GM12878 (cell line): ENCODE data around the gene IER5. TPM values are rescaled to one million over a fixed set of nuclear protein-coding genes. Genes with fewer than 3 reads are reported as not detected.

Experiments used
- BMI1 ChIP-seq: fragments of 450-650 bp; IDR thresholded peaks from 2 replicates; pipeline ENCODE4 v1.6.1; 2016; ENCODE audit warnings: mild to moderate bottlenecking, moderate library complexity, borderline replicate concordance
- CBX5 ChIP-seq: sonication (generic); IDR thresholded peaks from 2 replicates; pipeline ENCODE4 v1.6.1; 2016; ENCODE audit warnings: low read depth, moderate library complexity, mild to moderate bottlenecking, inconsistent platforms
- CREB1 ChIP-seq: IDR thresholded peaks from 2 replicates; pipeline ENCODE4 v1.6.1; 2012; ENCODE audit warnings: low read depth, mild to moderate bottlenecking, inconsistent platforms
- HDGF ChIP-seq: fragments of 450-650 bp; IDR thresholded peaks from 2 replicates; pipeline ENCODE4 v1.6.1; 2016; ENCODE audit warnings: antibody characterized with exemption
- IKZF2 ChIP-seq, 2 experiments: fragments of 450-650 bp; IDR thresholded peaks; 2 replicates each; pipeline ENCODE4 v1.6.1; 2017; ENCODE audit warnings: mild to moderate bottlenecking in 2 of 2, moderate library complexity in 2 of 2
- MEF2B ChIP-seq: fragments of 450-650 bp; IDR thresholded peaks from 2 replicates; pipeline ENCODE4 v1.6.1; 2018; ENCODE audit warnings: mild to moderate bottlenecking, moderate library complexity; ENCODE audit not compliant: partially characterized antibody, poor library complexity, severe bottlenecking
- MLLT1 ChIP-seq: fragments of 450-650 bp; IDR thresholded peaks from 2 replicates; pipeline ENCODE4 v1.6.1; 2016; ENCODE audit warnings: mild to moderate bottlenecking
- MYC ChIP-seq: IDR thresholded peaks from 2 replicates; pipeline ENCODE4 v1.6.1; 2011; ENCODE audit warnings: mild to moderate bottlenecking, low read length, moderate library complexity, inconsistent platforms; ENCODE audit not compliant: insufficient read depth, insufficient replicate concordance, insufficient read length, severe bottlenecking
- NRF1 ChIP-seq: conservative IDR thresholded peaks from 2 replicates; pipeline ENCODE4 v1.6.1; 2011; ENCODE audit warnings: mild to moderate bottlenecking, low read depth, low read length, improper control_type of control experiment
- RELA ChIP-seq: fragments of 450-650 bp; IDR thresholded peaks from 2 replicates; pipeline ENCODE4 v1.8.0; 2014; ENCODE audit warnings: borderline replicate concordance; ENCODE audit not compliant: partially characterized antibody
- RFX5 ChIP-seq: IDR thresholded peaks from 2 replicates; pipeline ENCODE4 v1.6.1; 2011; ENCODE audit warnings: low read depth, low read length, improper control_type of control experiment
- SMAD5 ChIP-seq: IDR thresholded peaks from 2 replicates; pipeline ENCODE4 v1.6.1; 2016; ENCODE audit warnings: antibody characterized with exemption, low read depth
- SREBF1 ChIP-seq: IDR thresholded peaks from 2 replicates; pipeline ENCODE4 v1.6.1; 2012; ENCODE audit warnings: mild to moderate bottlenecking, low read length
- STAT1 ChIP-seq: fragments of 450-650 bp; conservative IDR thresholded peaks from 2 replicates; pipeline ENCODE4 v1.6.1; 2014; ENCODE audit warnings: antibody characterized with exemption, mild to moderate bottlenecking
- STAT3 ChIP-seq: IDR thresholded peaks from 2 replicates; pipeline ENCODE4 v1.6.1; 2011; ENCODE audit warnings: low read depth, low read length, improper control_type of control experiment
- TARDBP ChIP-seq: IDR thresholded peaks from 2 replicates; pipeline ENCODE4 v1.6.1; 2016; ENCODE audit warnings: borderline replicate concordance
- ZNF274 ChIP-seq: IDR thresholded peaks from one replicate; pipeline ENCODE4 v1.8.0; 2011; ENCODE audit not compliant: insufficient read length, insufficient read depth
- ZNF622 ChIP-seq: fragments of 450-650 bp; IDR thresholded peaks from 2 replicates; pipeline ENCODE4 v1.6.1; 2017; ENCODE audit warnings: mild to moderate bottlenecking, inconsistent platforms
- polyA plus RNA-seq, 11 experiments: library from polyadenylated mRNA; depleted of rRNA in 4 of 11; unstranded in 6 of 11; stranded (reverse) in 5 of 11; fragments of >200 nt; fragmentation: Nextera tagmentation in 4 of 11; fragmentation: Illumina TruSeq in 1 of 11; extraction: Ambion mirVana in 4 of 11; extraction: Trizol in 1 of 11; gene quantifications; 1 replicate in 1 of 11; 2 replicates in 10 of 11; pipeline versions ENCODE4 v1.2.1 to v1.2.3, GENCODE V29; 2011 to 2016; ENCODE audit warnings: inconsistent platforms in 2 of 11, missing spikeins in 2 of 11, low read depth in 1 of 11
- total RNA-seq, 4 experiments: library from RNA; depleted of rRNA in 3 of 4; stranded (reverse); fragments of >200 nt in 3 of 4; fragmentation: Illumina TruSeq in 1 of 4; extraction: Trizol in 1 of 4; gene quantifications; 2 replicates each; pipeline versions ENCODE4 v1.2.1 to v1.2.3, GENCODE V29; 2013 to 2021
- TF ChIP-seq, protein P1 (sequence below): IDR thresholded peaks from 2 replicates; pipeline ENCODE4 v1.6.1; 2011; ENCODE audit warnings: borderline replicate concordance, low read depth, mild to moderate bottlenecking, moderate library complexity, low read length; ENCODE audit not compliant: insufficient read depth, poor library complexity, severe bottlenecking
- TF ChIP-seq, protein P2 (sequence below): fragments of 450-650 bp; IDR thresholded peaks from 2 replicates; pipeline ENCODE4 v1.6.1; 2017; ENCODE audit warnings: antibody characterized with exemption, mild to moderate bottlenecking, moderate library complexity
- TF ChIP-seq, protein P3 (sequence below): fragments of 450-650 bp; IDR thresholded peaks from 2 replicates; pipeline ENCODE4 v1.6.1; 2016; ENCODE audit warnings: mild to moderate bottlenecking, moderate library complexity, borderline replicate concordance

IER5 gene
- total and polyA plus RNA-seq, 10 of the 15 experiments (the other 5 are each of a cell fraction or from before 2014, with no cell fraction given), result 4.3 to 75.2 (median 30.5) TPM

- TF ChIP-seq IKZF2 (IDR thresholded peaks at IDR 0.05), result peak in 1 of 2 experiments; percentile 90; a peak in 3 of 4 replicates
- TF ChIP-seq RFX5, result no peak
- no peak for TF ChIP-seq MYC
- TF ChIP-seq ZNF622, result no peak
- no peak for TF ChIP-seq CBX5
- TF ChIP-seq, protein P1, sequence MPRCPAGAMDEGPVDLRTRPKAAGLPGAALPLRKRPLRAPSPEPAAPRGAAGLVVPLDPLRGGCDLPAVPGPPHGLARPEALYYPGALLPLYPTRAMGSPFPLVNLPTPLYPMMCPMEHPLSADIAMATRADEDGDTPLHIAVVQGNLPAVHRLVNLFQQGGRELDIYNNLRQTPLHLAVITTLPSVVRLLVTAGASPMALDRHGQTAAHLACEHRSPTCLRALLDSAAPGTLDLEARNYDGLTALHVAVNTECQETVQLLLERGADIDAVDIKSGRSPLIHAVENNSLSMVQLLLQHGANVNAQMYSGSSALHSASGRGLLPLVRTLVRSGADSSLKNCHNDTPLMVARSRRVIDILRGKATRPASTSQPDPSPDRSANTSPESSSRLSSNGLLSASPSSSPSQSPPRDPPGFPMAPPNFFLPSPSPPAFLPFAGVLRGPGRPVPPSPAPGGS, result peak; percentile 20
- TF ChIP-seq STAT3, result no peak
- no peak for TF ChIP-seq STAT1
- 0 out of 2 replicates have a peak, but pooled peaks have one; percentile 30 for TF ChIP-seq CREB1
- TF ChIP-seq RELA, result peak; percentile 47
- TF ChIP-seq TARDBP, result no peak
- peak; percentile 36 for TF ChIP-seq MEF2B
- no peak for TF ChIP-seq NRF1
- TF ChIP-seq HDGF, result no peak
- TF ChIP-seq SREBF1, result no peak
- no peak for TF ChIP-seq ZNF274
- TF ChIP-seq, protein P2, sequence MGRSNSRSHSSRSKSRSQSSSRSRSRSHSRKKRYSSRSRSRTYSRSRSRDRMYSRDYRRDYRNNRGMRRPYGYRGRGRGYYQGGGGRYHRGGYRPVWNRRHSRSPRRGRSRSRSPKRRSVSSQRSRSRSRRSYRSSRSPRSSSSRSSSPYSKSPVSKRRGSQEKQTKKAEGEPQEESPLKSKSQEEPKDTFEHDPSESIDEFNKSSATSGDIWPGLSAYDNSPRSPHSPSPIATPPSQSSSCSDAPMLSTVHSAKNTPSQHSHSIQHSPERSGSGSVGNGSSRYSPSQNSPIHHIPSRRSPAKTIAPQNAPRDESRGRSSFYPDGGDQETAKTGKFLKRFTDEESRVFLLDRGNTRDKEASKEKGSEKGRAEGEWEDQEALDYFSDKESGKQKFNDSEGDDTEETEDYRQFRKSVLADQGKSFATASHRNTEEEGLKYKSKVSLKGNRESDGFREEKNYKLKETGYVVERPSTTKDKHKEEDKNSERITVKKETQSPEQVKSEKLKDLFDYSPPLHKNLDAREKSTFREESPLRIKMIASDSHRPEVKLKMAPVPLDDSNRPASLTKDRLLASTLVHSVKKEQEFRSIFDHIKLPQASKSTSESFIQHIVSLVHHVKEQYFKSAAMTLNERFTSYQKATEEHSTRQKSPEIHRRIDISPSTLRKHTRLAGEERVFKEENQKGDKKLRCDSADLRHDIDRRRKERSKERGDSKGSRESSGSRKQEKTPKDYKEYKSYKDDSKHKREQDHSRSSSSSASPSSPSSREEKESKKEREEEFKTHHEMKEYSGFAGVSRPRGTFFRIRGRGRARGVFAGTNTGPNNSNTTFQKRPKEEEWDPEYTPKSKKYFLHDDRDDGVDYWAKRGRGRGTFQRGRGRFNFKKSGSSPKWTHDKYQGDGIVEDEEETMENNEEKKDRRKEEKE, result no peak
- TF ChIP-seq, protein P3, sequence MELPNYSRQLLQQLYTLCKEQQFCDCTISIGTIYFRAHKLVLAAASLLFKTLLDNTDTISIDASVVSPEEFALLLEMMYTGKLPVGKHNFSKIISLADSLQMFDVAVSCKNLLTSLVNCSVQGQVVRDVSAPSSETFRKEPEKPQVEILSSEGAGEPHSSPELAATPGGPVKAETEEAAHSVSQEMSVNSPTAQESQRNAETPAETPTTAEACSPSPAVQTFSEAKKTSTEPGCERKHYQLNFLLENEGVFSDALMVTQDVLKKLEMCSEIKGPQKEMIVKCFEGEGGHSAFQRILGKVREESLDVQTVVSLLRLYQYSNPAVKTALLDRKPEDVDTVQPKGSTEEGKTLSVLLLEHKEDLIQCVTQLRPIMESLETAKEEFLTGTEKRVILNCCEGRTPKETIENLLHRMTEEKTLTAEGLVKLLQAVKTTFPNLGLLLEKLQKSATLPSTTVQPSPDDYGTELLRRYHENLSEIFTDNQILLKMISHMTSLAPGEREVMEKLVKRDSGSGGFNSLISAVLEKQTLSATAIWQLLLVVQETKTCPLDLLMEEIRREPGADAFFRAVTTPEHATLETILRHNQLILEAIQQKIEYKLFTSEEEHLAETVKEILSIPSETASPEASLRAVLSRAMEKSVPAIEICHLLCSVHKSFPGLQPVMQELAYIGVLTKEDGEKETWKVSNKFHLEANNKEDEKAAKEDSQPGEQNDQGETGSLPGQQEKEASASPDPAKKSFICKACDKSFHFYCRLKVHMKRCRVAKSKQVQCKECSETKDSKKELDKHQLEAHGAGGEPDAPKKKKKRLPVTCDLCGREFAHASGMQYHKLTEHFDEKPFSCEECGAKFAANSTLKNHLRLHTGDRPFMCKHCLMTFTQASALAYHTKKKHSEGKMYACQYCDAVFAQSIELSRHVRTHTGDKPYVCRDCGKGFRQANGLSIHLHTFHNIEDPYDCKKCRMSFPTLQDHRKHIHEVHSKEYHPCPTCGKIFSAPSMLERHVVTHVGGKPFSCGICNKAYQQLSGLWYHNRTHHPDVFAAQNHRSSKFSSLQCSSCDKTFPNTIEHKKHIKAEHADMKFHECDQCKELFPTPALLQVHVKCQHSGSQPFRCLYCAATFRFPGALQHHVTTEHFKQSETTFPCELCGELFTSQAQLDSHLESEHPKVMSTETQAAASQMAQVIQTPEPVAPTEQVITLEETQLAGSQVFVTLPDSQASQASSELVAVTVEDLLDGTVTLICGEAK, result no peak
- TF ChIP-seq SMAD5, result no peak
- TF ChIP-seq BMI1, result 0 out of 2 replicates have a peak, but pooled peaks have one; percentile 8
- TF ChIP-seq MLLT1, result 0 out of 2 replicates have a peak, but pooled peaks have one; percentile 16
Measured at GRCh38 chr1:181044449-181044966, 44.0 kb upstream of the IER5 start (continued).
